Small intestine (tissue), 7 donors: ENCODE measurements around the gene C14orf132. TPM values are rescaled to one million over a fixed set of nuclear protein-coding genes. Genes with fewer than 3 reads are reported as not detected.

ENCODE experiments used
- DNase-seq, 2 donors: peaks; one replicate each; pipeline versions ENCODE4 v3.0.0 to v3.0.0-alpha.2; 2013
- FAIRE-seq: peaks from 2 replicates; lab custom pipeline; 2012; peaks lifted over from hg19 to GRCh38; lab: Jason Lieb, UNC
- H3K27ac ChIP-seq, 3 donors: one replicate each; pipeline ENCODE4 v1.5.1; 2013; ENCODE audit warnings: low read length in 2 of 3, mild to moderate bottlenecking in 2 of 3, control low read depth in 1 of 3, inconsistent platforms in 1 of 3, low read depth in 1 of 3, moderate library complexity in 1 of 3
- H3K27me3 ChIP-seq, 3 donors: one replicate each; pipeline ENCODE4 v1.6.1; 2013; ENCODE audit warnings: low read length in 3 of 3, inconsistent platforms in 1 of 3; ENCODE audit not compliant: control insufficient read depth in 3 of 3, insufficient read depth in 3 of 3
- H3K36me3 ChIP-seq, 3 donors: one replicate each; pipeline ENCODE4 v1.6.1; 2013; ENCODE audit warnings: low read length in 3 of 3, inconsistent platforms in 1 of 3, low read depth in 1 of 3, mild to moderate bottlenecking in 1 of 3, moderate library complexity in 1 of 3; ENCODE audit not compliant: control insufficient read depth in 3 of 3, insufficient read depth in 2 of 3
- H3K4me1 ChIP-seq, 3 donors: one replicate each; pipeline ENCODE4 v1.6.1; 2013; ENCODE audit warnings: low read length in 2 of 3, inconsistent platforms in 1 of 3, low read depth in 1 of 3, mild to moderate bottlenecking in 1 of 3, moderate library complexity in 1 of 3; ENCODE audit not compliant: control insufficient read depth in 3 of 3, insufficient read depth in 2 of 3
- H3K4me3 ChIP-seq, 3 donors: one replicate each; pipeline ENCODE4 v1.5.1; 2013; ENCODE audit warnings: low read length in 3 of 3, control low read depth in 1 of 3, inconsistent platforms in 1 of 3, low read depth in 1 of 3, mild to moderate bottlenecking in 1 of 3, moderate library complexity in 1 of 3
- H3K9me3 ChIP-seq, 2 donors: one replicate each; pipeline ENCODE4 v1.6.1; 2013; ENCODE audit warnings: low read depth in 1 of 2, low read length in 1 of 2; ENCODE audit not compliant: control insufficient read depth in 2 of 2, insufficient read depth in 1 of 2
- WGBS, 3 donors: extraction: QIAGEN DNeasy Blood & Tissue Kit; methylation state at CpG; one replicate each; pipeline ENCODE4 v1.1.7; 2013; 5-methylcytosine and 5-hydroxymethylcytosine counted together
- polyA plus RNA-seq, 4 donors: library from polyadenylated mRNA; stranded (reverse) in 3 of 4; unstranded in 1 of 4; fragments of 200-250 nt in 3 of 4; fragments of 120-200 nt in 1 of 4; gene quantifications; one replicate each; pipeline versions ENCODE4 v1.2.1 to v1.2.3, GENCODE V29; 2013
- donor health status: healthy with polysubstance abuse.
- donor health status: control.
- donor health status: control.
- donor health status: Bipolar disorder and iron deficiency.
- donor health status: healthy.

C14orf132 gene
- polyA plus RNA-seq, 4 donors = 0.45 to 10.1 (median 3.9) TPM

GRCh38 chr14:96081224-96081623 lies 42.1 kb downstream of the C14orf132 start:
- Histone ChIP-seq H3K4me3 (no peak overlapping the region), H3K9me3 (no peaks in the 10 kb centered on the region), H3K36me3 (peaks cover 0 to 2% (median 0%) of the 10 kb centered on the region in 3 donors), H3K27ac (no peak overlapping the region), H3K27me3 (peaks cover 0 to 9% (median 0%) of the 10 kb centered on the region in 3 donors), H3K4me1 (no peaks in the 10 kb centered on the region)
- 83 to 90% (median 87%) methylated on average over 6 of the region's 6 CpGs for WGBS, 3 donors
- no peak for DNase-seq
- FAIRE-seq = no peak

GRCh38 chr14:96081767-96082400 lies 42.7 kb downstream of the C14orf132 start:
- Histone ChIP-seq H3K4me3 (no peak overlapping the region), H3K4me1 (no peaks in the 10 kb centered on the region), H3K36me3 (peaks cover 0 to 7% (median 0%) of the 10 kb centered on the region in 3 donors), H3K27ac (no peak overlapping the region), H3K9me3 (no peaks in the 10 kb centered on the region), H3K27me3 (peaks cover 0 to 9% (median 0%) of the 10 kb centered on the region in 3 donors)
- WGBS, 3 donors = 86 to 92% (median 88%) methylated on average over 10 of the region's 10 CpGs
- FAIRE-seq (no peak), DNase-seq (no peak)

GRCh38 chr14:96082420-96083300 lies 43.5 kb downstream of the C14orf132 start:
- no peak for DNase-seq
- 82 to 87% (median 84%) methylated on average over 11 of the region's 11 CpGs for WGBS, 3 donors
- Histone ChIP-seq H3K4me1 (no peaks in the 10 kb centered on the region), H3K4me3 (no peak overlapping the region), H3K9me3 (no peaks in the 10 kb centered on the region), H3K27ac (no peak overlapping the region), H3K36me3 (peaks cover 0 to 7% (median 0%) of the 10 kb centered on the region in 3 donors), H3K27me3 (peaks cover 0 to 9% (median 0%) of the 10 kb centered on the region in 3 donors)
- no peak for FAIRE-seq

GRCh38 chr14:96083667-96084320 lies 44.6 kb downstream of the C14orf132 start:
- FAIRE-seq = no peak

GRCh38 chr14:96084796-96085195 lies 45.6 kb downstream of the C14orf132 start:
- WGBS, 3 donors = 63 to 75% (median 72%) methylated on average over 4 of the region's 4 CpGs
- FAIRE-seq = no peak
- no peaks in the 10 kb centered on the region for H3K4me1 ChIP-seq
- no peak overlapping the region for H3K27ac ChIP-seq
- H3K4me3 ChIP-seq = no peak overlapping the region
- peaks cover 0 to 11% (median 0%) of the 10 kb centered on the region in 3 donors for H3K36me3 ChIP-seq
- H3K27me3 ChIP-seq = no peaks in the 10 kb centered on the region
- no peak for DNase-seq
- no peaks in the 10 kb centered on the region for H3K9me3 ChIP-seq

More at GRCh38 chr14:96083667-96084320, 44.6 kb downstream of the C14orf132 start:
- H3K27me3 ChIP-seq = peaks cover 0 to 3% (median 0%) of the 10 kb centered on the region in 3 donors
- H3K36me3 ChIP-seq = peaks cover 0 to 9% (median 0%) of the 10 kb centered on the region in 3 donors
- H3K4me3 ChIP-seq = no peak overlapping the region
- no peaks in the 10 kb centered on the region for H3K9me3 ChIP-seq
- no peak for DNase-seq
- H3K27ac ChIP-seq = no peak overlapping the region
- H3K4me1 ChIP-seq = no peaks in the 10 kb centered on the region
- 38 to 69% (median 50%) methylated on average over 10 of the region's 10 CpGs for WGBS, 3 donors

GRCh38 chr14:96085369-96085768 lies 46.2 kb downstream of the C14orf132 start:
- Histone ChIP-seq H3K36me3 (peaks cover 0 to 11% (median 0%) of the 10 kb centered on the region in 3 donors), H3K27me3 (no peaks in the 10 kb centered on the region), H3K27ac (no peak overlapping the region), H3K4me1 (no peaks in the 10 kb centered on the region), H3K9me3 (no peaks in the 10 kb centered on the region), H3K4me3 (no peak overlapping the region)
- no peak for DNase-seq
- WGBS, 3 donors = 73 to 87% (median 79%) methylated on average over 8 of the region's 8 CpGs
- no peak for FAIRE-seq

GRCh38 chr14:96086032-96086431 lies 46.9 kb downstream of the C14orf132 start:
- 40 to 50% (median 41%) methylated on average over 3 of the region's 3 CpGs for WGBS, 3 donors
- no peak overlapping the region for H3K27ac ChIP-seq
- H3K4me3 ChIP-seq = no peak overlapping the region
- H3K36me3 ChIP-seq = peaks cover 0 to 9% (median 0%) of the 10 kb centered on the region in 3 donors
- no peaks in the 10 kb centered on the region for H3K27me3 ChIP-seq
- DNase-seq = no peak
- FAIRE-seq = no peak
- no peaks in the 10 kb centered on the region for H3K9me3 ChIP-seq
- no peaks in the 10 kb centered on the region for H3K4me1 ChIP-seq

- H3K36me3 ChIP-seq = peaks cover 0 to 9% (median 0%) of the 10 kb centered on the region in 3 donors
- FAIRE-seq (no peak), DNase-seq (no peak)
- H3K9me3 ChIP-seq = no peaks in the 10 kb centered on the region
- H3K27me3 ChIP-seq = no peaks in the 10 kb centered on the region
- H3K27ac ChIP-seq = no peak overlapping the region
- no peak overlapping the region for H3K4me3 ChIP-seq
- H3K4me1 ChIP-seq = no peaks in the 10 kb centered on the region
- 78 to 93% (median 83%) methylated on average over 18 of the region's 18 CpGs for WGBS, 3 donors
These were observed 47.5 kb downstream of the C14orf132 start for GRCh38 chr14:96086574-96087077.
